GM12872 (cell line): ENCODE results near the gene HOXA3.

Experiments
- CTCF ChIP-seq: IDR thresholded peaks from 3 replicates; pipeline ENCODE4 v1.5.1; 2011; ENCODE audit warnings: low read depth, mild to moderate bottlenecking, low read length, moderate library complexity; ENCODE audit not compliant: insufficient read depth

The HOXA3 gene

GRCh38 chr7:27068259-27068658 lies 84.1 kb downstream of the HOXA3 start:
- TF ChIP-seq CTCF = no peak

GRCh38 chr7:27066148-27066547 lies 86.2 kb downstream of the HOXA3 start:
- TF ChIP-seq CTCF = no peak

DNA sequence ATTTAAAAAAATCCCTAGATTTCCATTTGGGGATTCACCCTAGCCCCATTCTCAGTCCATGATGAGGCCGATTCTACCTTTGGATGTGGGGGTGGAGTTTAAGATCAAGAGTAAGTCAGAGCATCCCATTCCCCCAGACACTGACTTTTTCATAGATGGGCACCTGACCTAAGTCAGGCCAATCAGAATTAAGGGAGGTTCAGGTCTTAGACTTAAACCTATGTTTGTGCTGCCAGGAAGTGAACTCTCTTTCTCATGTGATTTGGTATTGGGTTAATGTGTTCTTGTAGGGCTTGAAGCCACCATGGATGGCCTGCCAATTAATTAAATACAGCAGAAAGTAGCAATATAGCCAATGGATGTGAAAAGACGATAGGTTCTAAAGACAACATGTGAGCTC lies 86.7 kb downstream of the HOXA3 start:
- no peak for TF ChIP-seq CTCF

- no peak for TF ChIP-seq CTCF
These were observed 87.7 kb downstream of the HOXA3 start for GRCh38 chr7:27064661-27065060.

GRCh38 chr7:27064159-27064558 lies 88.2 kb downstream of the HOXA3 start:
- no peak for TF ChIP-seq CTCF

GRCh38 chr7:27062946-27063345 lies 89.4 kb downstream of the HOXA3 start:
- no peak for TF ChIP-seq CTCF
